Activated T-helper 1 cell treated with anti-CD3 and anti-CD28 coated beads, Interleukin-2, amount 50 U/mL, for 16 hours (primary cell): ENCODE measurements around the gene REEP2.
"Not testable (repeated sequence)": the region's sequence is repeated elsewhere in the genome, so short reads cannot be mapped to it uniquely, and the experiment has no call there.

Experiments used
- DNase-seq, 2 donors: peaks; one replicate each; pipeline ENCODE4 v3.0.0-alpha.2; 2020; ENCODE audit warnings: low read depth in 1 of 2, low spot score in 1 of 2

The REEP2 gene

DNA sequence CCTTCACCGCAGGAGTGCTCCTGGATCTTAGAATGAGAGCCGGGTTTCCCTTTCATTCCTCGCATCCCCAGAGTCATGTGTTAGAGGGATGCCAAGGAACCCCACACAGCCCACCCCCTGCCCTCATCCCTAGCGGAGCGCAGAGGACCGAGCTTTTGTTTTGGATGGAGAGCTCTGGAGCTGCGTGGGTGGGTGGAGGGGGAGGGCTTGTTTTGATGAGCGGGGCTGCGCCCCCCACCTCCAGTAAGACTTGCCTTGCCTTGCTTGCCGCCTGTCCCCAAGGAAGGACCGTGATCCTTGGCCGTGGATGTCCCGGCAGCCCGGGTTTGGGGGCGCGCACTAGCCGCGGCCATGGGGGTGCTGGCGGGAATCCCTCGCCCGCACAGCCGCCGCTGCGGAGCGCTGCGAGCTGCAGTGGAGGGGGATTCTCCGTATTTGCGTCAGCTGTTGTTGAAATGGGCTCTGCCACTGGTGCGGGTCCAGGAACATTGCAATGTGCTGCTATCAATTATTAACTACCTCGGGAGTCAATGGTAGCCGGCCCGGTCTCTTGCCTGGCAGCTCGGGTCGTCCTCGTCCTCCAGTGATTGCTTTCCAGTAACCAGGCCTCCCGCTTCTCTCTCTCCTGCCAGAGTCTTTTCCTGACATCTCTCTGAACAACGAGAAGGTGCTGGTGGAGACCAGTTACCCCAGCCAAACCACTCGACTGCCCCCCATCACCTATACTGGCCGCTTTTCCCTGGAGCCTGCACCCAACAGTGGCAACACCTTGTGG, 27.5 kb downstream of the REEP2 start:
- DNase-seq: no peak

DNA sequence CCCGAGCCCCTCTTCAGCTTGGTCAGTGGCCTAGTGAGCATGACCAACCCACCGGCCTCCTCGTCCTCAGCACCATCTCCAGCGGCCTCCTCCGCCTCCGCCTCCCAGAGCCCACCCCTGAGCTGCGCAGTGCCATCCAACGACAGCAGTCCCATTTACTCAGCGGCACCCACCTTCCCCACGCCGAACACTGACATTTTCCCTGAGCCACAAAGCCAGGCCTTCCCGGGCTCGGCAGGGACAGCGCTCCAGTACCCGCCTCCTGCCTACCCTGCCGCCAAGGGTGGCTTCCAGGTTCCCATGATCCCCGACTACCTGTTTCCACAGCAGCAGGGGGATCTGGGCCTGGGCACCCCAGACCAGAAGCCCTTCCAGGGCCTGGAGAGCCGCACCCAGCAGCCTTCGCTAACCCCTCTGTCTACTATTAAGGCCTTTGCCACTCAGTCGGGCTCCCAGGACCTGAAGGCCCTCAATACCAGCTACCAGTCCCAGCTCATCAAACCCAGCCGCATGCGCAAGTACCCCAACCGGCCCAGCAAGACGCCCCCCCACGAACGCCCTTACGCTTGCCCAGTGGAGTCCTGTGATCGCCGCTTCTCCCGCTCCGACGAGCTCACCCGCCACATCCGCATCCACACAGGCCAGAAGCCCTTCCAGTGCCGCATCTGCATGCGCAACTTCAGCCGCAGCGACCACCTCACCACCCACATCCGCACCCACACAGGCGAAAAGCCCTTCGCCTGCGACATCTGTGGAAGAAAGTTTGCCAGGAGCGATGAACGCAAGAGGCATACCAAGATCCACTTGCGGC, 28.2 kb downstream of the REEP2 start:
- no peak for DNase-seq

DNA sequence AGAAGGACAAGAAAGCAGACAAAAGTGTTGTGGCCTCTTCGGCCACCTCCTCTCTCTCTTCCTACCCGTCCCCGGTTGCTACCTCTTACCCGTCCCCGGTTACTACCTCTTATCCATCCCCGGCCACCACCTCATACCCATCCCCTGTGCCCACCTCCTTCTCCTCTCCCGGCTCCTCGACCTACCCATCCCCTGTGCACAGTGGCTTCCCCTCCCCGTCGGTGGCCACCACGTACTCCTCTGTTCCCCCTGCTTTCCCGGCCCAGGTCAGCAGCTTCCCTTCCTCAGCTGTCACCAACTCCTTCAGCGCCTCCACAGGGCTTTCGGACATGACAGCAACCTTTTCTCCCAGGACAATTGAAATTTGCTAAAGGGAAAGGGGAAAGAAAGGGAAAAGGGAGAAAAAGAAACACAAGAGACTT, 28.9 kb downstream of the REEP2 start:
- DNase-seq: no peak

DNA sequence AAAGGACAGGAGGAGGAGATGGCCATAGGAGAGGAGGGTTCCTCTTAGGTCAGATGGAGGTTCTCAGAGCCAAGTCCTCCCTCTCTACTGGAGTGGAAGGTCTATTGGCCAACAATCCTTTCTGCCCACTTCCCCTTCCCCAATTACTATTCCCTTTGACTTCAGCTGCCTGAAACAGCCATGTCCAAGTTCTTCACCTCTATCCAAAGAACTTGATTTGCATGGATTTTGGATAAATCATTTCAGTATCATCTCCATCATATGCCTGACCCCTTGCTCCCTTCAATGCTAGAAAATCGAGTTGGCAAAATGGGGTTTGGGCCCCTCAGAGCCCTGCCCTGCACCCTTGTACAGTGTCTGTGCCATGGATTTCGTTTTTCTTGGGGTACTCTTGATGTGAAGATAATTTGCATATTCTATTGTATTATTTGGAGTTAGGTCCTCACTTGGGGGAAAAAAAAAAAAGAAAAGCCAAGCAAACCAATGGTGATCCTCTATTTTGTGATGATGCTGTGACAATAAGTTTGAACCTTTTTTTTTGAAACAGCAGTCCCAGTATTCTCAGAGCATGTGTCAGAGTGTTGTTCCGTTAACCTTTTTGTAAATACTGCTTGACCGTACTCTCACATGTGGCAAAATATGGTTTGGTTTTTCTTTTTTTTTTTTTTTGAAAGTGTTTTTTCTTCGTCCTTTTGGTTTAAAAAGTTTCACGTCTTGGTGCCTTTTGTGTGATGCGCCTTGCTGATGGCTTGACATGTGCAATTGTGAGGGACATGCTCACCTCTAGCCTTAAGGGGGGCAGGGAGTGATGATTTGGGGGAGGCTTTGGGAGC, 29.5 kb downstream of the REEP2 start:
- DNase-seq: no peak

DNA sequence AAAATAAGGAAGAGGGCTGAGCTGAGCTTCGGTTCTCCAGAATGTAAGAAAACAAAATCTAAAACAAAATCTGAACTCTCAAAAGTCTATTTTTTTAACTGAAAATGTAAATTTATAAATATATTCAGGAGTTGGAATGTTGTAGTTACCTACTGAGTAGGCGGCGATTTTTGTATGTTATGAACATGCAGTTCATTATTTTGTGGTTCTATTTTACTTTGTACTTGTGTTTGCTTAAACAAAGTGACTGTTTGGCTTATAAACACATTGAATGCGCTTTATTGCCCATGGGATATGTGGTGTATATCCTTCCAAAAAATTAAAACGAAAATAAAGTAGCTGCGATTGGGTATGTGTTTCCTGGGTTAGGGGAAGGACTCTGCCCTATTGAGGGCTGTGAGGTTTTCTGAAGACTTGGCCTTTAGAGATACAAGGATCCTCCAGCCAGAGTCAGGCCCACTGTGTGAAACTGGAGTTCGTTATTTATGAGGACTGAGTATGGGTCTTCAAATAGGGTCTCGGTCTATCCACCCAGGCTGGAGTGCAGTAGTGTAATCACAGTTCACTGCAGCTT, 30.2 kb downstream of the REEP2 start:
- DNase-seq: no peak

DNA sequence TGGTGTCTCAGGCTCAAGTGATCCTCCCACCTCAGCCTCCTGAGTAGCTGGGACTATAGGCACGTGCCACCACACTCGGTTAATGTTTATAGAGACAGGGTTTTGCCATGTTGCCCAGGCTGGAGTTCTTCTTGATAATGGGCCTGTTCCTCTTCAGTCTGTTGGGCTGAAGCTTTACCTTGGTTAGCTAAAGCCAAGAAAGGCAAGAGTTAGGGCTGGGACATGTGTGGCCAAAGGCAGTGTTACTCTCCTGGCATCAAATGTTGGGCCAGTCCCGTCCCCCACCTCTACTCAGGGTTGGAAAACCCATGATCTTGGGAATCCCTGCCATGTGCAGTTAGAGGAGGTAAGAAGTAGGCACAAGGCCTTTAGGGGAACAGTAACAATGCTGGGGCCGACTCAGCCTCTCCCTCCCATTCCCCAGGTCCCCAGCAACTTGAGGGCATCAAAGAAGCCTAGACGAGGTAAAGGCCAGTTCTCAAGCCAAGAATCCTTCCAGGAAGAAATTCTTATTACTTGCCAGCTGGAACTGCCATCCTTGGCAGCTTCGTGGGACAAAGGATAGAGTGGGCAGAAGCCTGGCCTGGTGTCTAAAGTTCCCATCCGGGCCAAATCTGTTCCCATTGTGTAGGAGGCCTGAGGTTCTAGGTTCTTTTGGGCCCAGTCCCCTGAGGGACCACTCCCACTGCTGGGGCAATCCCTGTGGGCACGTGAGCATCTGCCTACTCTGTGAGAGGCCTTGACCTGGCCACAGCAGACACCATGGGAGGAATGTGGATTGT, 30.9 kb downstream of the REEP2 start:
- no peak for DNase-seq

DNA sequence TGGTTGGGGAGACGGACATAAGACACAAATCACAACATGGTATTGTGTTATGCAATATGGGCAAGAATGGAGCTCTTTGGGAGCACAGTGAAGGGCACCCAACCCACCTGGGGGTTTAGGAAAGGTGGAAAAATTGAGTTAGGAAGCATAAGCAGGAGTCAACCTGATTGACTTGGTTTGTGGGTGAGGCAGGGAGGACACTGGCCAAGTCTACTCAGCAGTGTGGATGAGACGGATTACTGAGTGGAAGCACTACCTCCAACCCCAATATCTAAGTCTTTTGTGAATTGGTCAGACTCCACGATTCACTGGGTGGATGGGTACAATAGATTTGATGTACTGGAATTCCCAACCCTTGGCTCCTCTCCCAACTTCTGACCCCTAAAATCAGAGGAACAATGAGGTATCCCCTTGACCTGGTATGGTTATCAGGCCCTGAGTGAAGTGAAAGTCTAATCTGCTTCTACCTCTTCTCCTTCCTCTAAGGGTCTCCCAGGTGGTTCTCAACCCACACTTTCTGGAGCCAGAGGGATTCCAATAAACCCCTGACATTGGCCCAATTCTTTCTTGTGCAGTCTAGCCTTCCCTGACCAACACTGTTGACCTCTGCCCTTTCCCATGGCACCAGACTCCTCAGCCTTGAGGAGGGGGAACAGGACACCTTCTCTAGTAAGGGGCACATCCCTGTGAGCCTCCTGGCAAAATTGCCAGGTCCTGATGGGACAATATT, 31.6 kb downstream of the REEP2 start:
- DNase-seq: no peak

DNA sequence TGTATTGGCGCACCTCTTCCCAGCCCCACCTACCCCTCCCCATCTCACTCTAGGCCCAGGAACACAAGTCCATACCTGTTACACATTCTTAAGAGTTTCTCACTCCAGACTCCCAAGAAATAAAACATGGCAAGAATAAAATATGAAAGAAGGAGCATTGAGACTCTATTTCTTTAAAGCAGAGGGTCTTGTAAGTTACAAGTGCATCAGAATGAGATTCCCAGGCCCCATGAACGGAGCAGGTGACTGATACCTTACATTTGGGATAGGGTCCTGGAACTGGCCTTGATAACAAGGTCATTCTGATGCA, 32.1 kb downstream of the REEP2 start:
- no peak for DNase-seq

DNA sequence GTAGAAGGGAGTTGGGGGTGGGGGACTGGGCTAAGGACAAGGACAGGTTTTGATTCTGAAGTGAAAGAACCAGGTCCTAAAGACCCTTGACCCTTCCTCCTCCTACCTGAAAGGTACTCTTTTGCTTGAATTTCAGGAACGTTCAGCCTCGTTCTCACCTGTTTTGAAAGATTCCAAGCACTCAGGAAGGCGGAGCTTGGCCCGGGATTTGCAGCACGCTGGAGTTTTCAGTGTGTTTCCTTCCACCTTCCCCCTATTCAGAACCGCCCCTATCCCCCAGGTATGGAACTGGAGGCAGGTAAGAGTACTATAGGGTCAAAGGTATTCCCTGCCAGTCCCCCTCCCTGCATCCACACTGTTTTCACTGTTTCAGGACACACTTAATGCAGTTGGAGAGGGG, 33.5 kb downstream of the REEP2 start:
- DNase-seq: no peak

DNA sequence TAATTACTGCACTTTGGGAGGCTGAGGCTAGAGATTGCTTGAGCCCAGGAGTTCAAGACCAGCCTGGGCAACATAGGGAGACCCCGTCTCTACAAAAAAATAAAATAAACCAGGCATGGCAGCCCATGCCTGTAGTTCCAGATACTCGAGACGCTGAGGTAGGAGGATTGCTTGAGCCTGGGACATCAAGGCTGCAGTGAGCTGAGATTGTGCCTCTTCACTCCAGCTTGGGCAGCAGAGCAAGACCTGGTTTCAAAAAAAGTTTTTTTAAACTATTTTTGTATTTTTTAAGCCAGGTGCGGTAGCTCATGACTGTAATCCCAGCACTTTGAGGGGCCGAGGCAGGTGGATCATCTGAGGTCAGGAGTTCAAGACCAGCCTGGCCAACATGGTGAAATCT, 34.3 kb downstream of the REEP2 start:
- not testable (repeated sequence) for DNase-seq

DNA sequence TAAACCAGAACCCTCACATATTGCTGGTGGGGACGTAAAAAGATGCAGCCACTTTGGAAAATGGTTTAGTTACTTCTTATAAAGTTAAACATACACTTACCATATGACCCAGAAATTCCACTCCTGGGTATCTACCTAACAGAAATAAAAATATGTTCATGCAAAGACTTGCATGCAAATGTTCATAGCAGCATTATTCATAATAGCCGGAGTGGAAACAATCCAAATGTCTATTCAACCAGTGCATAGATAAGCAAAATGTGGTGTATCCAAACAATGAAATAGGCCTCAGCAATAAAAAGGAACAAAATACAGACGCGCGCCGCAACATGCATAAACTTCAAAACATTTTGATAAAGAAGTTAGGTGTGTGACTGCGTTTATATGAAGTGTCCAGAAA, 38.1 kb downstream of the REEP2 start:
- DNase-seq: no peak

DNA sequence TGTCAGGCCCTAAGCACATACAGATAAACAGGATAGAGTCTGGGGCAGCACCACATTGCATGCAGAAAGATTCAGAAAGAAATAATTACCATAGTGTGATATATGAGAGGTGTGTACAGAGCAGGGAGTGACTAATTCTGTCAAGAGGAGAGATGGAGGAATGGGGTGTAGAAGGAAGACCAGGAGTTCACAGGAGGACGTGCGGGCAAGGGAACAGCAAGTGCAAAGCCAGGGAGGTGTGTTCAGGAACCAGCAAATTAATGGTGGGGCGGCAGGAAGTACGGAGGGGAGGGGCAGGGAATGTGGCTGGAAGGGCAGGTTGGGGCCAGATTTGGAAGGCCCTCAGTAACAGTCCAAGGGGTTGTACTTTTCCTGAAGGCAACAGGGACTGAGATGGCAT, 43.8 kb downstream of the REEP2 start:
- DNase-seq: no peak

DNA sequence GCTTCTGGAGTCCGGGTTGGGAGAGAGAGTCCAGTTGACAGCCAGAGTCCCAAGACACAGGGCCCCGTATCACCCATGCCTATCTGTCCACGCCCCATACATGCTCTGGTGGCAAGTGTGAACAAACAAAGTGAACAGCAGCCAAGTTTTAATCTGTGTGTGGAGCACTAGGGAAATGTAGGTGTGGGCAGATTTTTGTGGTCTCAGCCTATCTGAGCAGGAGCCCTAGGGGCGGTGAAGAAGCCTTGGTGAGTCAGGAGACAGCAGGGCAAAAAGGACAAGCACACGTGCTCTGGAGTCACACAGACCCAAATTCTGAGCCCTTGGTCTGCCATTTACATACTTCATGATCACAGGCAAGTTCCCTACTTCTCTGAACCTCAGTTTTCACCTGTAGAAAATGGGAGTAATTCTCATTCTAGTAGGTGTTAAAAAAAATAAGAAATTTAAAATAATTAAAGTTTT, 49.7 kb downstream of the REEP2 start:
- DNase-seq: no peak

DNA sequence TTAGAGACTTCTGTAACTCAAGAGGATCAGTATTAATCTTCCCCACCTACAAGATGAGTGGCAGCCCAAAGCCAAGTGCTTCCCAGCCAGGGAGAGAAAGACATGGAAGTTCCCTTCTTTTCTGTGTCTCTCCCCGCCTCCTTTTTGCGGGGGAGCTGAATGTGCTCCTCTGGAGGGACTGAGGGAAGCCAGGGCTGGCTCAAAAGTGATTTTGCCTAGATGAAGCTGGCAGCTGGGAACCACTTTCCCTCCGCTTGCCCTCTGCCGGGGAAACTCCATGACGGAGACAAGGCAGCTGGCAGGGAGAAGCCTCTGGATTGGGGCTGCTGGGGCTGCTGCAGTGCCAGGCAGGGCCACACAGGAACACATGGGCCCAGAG, 50.8 kb downstream of the REEP2 start:
- no peak for DNase-seq

DNA sequence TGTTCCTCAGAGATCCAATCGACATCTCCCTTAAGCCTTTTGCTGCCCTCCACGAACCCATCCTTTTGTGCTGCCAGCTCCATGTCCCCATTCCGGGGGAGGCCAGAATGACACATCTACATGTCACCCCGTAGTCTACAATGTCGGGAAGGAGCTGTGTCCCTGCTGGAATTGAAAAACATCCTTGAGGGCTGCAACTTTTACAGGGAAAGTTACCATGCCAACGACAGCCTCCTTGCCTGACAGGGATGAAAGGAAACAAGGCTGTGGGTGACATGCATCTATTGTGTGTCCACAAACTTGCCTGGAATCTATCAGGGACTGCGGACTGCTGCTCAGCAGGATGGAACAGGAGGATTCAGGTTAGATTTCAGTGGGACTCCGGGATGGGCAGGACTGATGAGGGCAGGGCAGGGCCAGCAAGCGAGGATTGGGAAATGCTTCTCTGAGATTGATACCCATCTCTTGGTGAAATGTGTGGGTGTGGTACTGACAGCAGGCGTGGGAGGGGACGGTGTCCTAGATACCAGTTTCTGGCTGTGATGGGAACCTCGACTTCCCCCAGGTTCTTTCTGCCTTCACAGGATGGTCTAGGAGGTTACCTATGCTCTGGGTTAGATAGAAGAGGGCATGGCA, 51.9 kb downstream of the REEP2 start:
- DNase-seq: no peak

DNA sequence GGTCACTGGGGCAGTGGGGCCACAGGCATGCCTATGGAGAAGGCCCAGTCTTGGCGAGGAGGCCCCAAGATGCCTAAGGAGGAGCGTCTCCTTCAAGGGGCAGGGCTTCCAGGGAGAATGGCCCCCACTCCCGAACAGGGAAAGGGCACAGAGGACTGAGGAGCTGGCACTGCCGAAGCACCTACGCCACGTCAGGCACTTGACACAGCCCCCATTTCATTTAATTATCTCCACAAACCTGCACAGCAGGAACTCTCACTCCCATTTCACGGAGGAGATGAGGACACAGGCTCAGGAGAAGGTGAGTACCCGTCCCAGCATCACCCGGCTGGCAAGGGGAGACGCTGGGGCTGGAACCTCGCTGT, 52.4 kb downstream of the REEP2 start:
- no peak for DNase-seq

DNA sequence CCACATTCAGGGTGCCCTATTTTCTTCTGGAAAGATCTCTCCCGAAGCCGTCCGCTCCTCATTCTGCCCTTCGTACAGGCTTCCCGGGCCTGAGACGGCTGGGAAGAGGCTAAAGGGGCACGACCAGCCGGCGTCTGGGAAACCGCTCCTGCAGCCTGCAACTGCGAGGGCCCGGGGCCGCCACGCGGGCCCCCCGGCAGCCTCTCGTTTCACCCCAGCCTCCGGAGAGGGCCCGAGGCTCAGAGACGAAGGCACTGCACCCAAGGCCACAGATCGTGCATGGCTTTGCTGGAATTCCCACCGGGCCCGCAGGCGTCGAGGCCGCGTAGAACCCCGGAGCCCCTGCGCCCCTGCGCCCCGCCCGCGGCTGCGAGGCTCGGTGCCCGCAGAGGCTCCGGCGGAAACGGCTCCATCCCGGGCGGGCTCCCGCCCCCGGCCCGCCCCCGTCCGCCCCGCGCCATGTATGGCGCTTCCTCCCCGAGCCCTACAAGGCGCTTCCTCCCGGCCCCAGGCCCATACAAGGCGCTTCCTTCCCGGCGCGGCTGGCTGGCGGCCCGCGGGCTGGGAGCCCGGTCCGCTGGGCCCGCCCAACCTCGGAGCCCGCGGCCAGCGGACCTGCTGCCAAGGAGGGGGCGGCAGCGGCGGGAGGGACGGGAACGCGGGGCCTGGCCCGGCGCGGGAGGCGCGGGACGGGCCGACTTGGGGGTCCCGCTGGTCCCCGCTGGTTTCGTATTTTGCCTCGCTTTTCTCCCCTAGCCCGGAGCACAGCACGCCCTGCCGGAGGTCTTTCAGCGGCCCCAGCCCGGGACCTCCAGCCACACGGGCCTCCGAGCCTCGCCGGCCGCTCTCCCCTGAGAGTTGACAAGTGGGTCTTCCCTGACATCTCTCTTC, 53.1 kb downstream of the REEP2 start:
- DNase-seq: peak; percentile 69 to 79

DNA sequence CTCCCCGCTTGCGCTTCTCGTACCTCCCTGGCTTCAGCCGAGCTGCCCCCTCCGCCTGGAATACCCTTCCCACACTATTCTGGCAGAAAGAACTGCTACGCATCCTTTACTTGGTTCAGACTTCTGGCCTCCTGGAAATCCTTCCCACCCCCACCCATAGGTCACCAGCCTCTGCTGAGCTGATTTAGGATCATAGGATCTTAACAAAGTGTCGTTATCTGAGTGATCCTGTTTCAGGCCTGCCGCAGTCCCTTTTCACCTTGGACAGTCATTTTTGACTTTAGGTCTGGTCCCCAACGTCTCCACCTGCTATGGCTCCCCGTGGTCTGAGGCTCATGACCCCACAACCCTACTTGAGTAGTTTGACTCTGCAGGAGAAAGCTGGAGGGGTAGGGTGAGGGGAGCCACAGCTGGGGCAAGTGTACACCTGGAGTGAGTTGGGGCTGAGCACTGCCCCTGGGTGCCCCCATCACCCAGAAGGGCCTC, 53.7 kb downstream of the REEP2 start:
- DNase-seq: no peak
